Transverse colon (tissue), 4 donors: ENCODE measurements around the gene AKAP1.

Experiments used
- CTCF ChIP-seq, 5 experiments: fragments of 200-600 bp in 3 of 5; fragments of 450-650 bp in 2 of 5; sonication (generic) in 3 of 5; IDR thresholded peaks; 1 replicate in 2 of 5; 2 replicates in 3 of 5; pipeline ENCODE4 v1.5.1; 2016 to 2017; ENCODE audit warnings: antibody characterized with exemption in 5 of 5, inconsistent platforms in 3 of 5, mild to moderate bottlenecking in 2 of 5, moderate library complexity in 1 of 5
- POLR2A ChIP-seq: fragments of 450-650 bp; IDR thresholded peaks from one replicate; pipeline ENCODE4 v1.6.1; 2016; ENCODE audit warnings: antibody characterized with exemption, mild to moderate bottlenecking, moderate library complexity
- POLR2AphosphoS5 ChIP-seq, 3 donors: sonication (generic); formaldehyde crosslinking; IDR thresholded peaks; one replicate each; pipeline ENCODE4 v1.6.1; 2016; ENCODE audit warnings: antibody characterized with exemption in 3 of 3

- TF ChIP-seq POLR2AphosphoS5 (IDR thresholded peaks at IDR 0.05) (no peak), POLR2A (no peak), CTCF (IDR thresholded peaks at IDR 0.05) (no peak)
These were observed 69.9 kb downstream of the AKAP1 start for GRCh38 chr17:57154921-57155320.
